LHCN-M2 (cell line): ENCODE measurements around the gene APBB1IP. TPM values are rescaled to one million over a fixed set of nuclear protein-coding genes. Genes with fewer than 3 reads are reported as not detected.
"Not testable (repeated sequence)": the region's sequence is repeated elsewhere in the genome, so short reads cannot be mapped to it uniquely, and the experiment has no call there.

Experiments
- DNase-seq: peaks from one replicate; pipeline ENCODE4 v3.0.0-alpha.2; 2012; ENCODE audit warnings: low read depth
- total RNA-seq: library from RNA; depleted of rRNA; stranded (reverse); fragments of >200 nt; gene quantifications from 2 replicates; pipeline ENCODE4 v1.2.3, GENCODE V29; 2014

APBB1IP gene
- total RNA-seq, 1 experiment from 2014 or later: not detected

DNA sequence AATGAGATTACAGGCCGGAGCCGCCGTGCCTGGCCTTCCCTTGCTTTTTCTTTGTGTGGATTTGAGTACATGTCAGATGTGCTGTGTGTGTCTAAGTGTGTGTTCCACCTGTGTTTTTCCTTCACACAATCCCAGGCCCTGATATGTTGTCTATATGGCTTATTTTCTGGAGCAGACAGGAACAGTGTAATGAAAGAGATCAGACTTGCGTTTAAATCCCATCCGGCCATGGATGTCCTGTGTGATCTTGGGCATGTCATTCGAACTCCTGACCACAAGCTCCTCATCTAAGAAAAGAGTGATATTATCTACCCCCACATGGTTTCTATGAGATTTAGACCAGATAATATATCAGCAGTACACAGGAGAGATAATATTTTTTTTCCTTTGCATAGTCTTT, 37.2 kb downstream of the APBB1IP start:
- DNase-seq: no peak

DNA sequence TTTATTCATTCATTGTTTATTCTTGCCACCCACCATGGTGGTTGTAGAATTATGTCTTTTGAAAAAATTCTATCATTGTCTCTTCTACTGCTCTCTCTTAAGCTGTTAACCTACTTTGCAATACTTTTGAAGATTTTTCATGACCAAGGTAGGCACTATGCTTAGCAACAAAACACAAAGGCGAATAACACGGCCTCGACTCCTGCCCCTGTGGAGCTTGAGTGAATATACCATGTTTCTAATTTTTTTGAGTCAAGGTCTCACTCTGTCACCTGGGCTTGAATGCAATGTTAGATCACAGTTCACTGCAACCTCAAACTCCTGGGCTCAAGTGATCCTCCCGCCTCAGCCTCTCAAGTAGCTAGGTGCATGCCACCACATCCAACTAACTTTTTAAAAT, 39.4 kb downstream of the APBB1IP start:
- DNase-seq: no peak

DNA sequence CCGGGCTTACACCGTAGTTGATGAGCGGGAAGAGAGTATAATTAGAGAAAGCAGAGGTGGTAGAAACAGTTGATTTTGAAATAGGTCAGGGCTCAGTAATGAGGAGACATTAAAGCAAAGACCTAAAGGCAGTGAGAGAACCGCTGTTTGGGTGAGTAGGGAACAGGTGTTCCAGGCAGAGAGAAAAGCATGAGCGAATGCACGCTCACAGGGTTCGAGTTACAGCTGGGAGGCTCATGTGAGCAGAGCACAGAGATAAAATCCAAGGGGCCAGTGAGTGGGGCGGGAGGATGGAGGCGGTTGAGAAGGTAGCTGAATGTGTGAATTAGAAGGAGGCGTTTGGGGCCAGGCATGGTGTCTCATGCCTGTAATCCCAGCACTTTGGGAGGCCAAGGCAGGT, 39.9 kb downstream of the APBB1IP start:
- DNase-seq: no peak

DNA sequence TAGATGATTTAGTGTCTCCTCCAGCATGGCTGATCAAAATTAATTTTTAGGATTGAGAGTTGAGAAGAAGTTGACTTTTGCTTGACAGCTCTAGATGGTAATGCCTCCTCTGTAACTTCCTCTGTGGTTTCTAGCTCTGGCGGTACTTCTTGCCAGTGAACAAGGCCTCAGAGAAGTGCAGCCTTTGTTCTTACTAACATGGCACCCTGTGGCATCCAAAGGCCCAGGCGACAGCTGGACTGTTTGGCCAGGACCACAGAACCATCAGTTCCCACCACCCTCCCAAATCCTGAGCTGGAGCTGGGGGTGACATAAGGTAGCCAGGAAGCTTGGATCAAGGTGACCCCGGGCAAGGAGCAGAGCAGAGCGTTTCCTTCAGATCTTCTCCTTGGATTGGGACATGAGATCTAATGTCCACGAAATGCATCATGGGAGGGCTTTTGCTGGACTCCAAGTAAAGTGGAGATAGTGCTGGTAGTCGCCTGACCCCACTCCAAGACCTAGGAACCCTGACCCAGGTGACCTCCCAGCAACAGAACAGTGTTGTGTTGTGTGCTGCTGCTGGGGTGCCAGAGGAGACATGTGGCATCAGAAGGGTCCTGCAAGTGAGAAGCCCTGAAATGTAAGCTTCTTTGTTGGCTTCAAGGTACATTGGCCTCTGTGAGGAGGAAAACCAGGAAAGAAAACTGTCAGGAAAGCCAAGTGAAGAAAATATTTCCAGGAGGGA, 41.8 kb downstream of the APBB1IP start:
- DNase-seq: no peak

DNA sequence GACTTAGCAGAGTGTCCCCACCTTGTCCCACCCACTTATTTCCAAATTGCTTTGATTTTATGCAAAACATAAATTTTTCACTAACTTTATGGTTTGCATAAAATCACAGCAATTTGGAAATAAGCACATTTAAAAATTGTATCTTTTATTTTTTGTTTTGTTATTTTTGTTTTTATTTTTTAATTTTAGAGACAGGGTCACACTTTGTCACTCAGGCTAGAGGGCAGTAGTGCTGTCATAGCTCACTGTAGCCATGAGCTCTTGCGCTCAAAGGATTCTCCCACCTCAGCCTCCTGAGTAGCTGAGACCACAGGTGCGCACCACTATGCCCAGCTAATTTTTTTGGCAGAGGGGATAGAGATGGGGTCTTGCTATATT, 43.2 kb downstream of the APBB1IP start:
- DNase-seq: no peak

DNA sequence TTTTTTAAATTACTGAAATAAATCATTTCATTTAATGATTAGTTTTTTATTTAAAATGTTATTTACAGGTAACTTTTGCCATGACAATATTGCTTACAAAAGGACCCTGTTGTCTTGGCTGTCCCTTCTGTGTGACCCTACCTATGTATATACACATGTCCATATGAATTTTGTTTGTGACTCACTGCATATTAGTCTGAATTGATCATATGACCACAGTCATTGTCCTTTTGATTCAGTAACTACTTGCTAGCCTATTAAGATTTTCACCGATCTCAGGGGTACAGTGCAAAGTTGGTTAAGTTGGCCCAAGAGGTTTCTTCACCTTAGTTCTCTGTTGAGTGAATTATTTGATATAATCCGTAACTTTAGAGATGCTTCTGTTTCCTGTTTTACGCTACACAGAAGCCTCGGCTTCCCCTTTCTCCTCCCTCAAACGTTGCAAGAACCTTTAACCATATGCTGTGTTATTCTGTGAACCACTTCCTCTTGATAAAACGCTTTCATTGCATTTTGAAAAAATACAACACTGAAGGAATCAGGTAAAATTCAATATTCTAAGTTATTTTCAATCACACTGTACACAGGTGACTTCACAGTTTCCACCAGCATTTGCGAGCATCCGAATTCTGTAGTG, 43.9 kb downstream of the APBB1IP start:
- no peak for DNase-seq

DNA sequence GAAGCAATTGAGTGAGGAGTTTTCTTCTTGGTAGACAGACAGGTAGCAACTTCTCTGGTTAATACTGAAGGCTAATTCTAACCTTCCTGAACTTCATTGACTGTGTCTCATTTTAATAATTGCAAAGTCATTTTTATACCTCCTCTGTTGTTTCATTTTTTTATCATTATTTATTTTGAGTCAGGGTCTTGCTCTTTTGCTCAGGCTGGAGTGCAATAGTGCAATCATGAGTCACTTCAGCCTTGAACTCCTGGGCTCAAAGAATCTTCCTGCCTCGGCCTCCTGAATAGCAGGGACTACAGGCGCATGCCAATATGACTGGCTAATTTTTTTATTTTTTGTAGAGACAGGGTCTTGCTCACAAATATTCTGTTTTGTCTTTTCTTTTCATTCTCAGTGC, 45.4 kb downstream of the APBB1IP start:
- DNase-seq: no peak

DNA sequence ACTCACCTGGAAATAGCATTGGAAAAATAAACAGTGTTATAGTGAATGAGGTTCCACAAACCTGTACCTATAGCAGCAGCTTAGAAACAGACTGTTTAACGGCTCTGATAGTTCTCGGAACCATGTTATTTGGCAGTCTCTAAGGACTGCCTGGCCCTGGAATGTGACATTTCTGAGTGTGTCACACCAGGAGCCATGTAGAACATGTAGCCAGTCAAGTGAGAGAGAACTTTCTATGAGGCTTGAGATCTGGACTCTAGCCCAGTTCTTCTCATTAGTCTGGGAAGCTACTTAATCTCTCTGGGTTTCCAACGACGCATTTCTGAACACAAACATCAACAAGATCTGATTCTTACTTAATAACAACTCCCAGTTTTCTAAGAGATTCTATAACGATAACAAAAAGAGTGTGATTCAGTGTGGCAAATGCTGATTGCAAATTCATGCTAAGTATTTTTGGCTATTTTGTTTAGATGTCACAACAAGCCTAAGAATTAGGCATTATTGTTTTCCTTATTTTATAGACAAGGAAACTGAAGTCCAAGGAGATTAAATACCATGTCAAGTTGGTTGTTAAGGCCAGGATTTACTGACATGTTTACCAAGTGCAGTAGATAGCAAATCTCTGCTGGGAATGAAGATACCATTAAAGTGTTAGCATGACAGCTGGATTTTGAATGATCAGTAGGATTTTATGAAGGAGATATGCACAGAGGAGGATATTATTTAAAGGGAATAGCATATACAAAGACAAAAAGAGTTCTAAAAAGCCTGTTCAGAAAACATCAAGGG, 47.2 kb downstream of the APBB1IP start:
- DNase-seq: no peak

DNA sequence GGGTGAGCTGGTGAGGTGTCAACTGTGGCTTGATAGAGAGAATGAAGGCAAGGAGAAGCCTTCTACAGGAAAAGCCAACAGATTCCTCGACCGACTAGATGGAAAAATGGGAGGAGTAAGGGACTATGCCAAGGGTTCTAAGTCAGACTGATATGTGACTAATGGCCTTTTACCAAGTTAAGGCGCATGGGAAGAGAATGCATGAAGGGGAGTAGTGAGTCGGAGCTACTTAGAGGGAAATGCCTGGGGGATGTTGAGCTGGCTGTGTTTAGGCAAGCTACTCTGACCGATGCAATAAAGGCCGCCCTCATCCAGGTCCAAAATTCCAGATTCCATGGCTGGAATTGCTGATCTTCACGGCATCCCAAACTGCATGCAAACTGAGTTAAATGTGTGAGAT, 48.2 kb downstream of the APBB1IP start:
- DNase-seq: no peak

DNA sequence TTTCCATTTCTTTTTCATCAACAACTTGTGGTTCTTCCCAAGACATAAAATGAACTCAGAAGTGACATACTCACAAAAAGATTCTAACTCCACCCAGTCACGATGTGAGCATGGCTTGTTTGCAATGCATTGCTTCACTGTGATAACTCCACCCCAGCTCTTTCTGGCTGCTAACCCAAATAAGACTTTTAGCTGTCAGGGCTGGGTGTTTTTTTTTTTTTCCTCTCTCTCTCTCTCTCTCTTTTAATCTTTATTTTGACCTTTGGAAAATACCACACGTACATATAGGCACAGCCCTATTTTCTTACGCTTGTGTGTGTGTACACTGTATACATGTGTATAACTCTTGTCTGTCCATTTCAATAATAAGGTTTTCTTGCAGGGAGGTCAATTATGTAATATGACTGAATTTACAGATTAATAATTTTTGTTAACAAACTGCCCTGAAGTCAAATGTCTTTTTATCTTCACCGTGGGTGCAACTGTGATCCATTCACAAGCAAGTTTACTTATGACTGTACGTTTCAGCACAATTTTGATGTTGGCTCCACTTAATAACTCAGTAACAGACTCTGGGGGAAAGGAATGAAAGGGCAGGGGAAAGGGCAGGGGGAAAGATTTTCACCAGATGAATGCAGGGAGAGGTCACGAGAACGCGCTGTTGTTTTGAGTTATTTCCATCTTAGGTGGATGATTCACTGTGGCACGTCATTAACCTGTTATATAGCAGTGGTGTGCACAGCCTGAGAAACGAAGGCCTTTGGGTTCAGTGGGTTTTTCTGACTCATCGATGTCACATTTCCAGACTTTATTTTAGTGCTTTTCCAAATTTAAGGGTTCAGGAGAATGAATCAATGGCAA, 49.1 kb downstream of the APBB1IP start:
- DNase-seq: no peak

DNA sequence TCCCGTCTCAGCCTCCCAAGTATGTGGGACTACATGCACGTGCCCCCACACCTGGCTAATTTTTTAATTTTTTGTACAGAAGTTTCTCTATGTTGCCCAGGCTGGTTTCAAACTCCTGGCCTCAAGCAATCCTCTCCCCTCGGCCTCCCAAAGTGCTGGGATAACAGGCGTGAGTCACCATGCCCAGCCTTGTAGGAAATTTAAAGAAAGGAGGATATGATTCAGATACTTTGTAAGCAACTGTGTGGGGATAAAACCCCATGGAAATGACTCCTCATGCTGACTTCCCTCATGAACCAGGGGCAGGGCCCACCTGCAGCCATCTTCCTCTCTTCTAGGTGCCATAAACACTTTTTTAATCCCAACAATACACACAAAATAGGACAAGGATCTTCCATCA, 50.2 kb downstream of the APBB1IP start:
- no peak for DNase-seq

DNA sequence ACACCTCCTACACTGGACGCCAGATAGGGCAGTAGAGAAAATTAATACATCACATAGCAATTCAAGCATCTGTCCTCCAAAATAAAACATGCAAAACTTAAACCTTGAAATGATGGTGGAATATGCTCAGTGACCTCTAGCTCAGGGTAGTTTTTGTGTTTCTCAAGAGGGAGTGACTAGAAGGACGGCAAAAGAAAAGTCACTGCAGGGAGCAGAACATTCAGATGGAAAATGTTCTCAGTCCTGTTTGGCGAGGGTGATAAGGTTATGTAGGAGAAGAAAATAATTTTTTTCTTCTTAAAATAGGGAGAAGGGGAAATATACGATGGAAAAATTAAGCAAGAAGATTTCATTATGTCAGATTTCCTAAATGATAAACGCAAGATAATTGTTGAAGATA, 50.9 kb downstream of the APBB1IP start:
- no peak for DNase-seq

DNA sequence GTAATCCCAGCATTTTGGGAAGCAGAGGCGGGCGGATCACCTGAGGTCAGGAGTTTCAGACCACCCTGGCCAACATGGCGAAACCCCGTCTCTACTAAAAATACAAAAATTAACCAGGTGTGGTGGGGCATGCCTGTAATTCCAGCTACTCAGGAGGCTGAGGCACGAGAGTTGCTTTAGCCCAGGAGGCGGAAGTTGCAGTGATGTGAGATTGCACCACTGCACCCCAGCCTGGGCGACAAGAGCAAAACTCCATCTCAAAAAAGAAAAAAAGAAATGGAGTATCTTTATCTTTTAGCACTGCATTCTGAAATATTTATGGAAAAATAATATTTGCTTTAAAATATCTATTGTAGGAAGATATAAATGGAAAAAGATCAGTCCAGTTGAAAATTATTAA, 52.2 kb downstream of the APBB1IP start:
- not testable (repeated sequence) for DNase-seq

DNA sequence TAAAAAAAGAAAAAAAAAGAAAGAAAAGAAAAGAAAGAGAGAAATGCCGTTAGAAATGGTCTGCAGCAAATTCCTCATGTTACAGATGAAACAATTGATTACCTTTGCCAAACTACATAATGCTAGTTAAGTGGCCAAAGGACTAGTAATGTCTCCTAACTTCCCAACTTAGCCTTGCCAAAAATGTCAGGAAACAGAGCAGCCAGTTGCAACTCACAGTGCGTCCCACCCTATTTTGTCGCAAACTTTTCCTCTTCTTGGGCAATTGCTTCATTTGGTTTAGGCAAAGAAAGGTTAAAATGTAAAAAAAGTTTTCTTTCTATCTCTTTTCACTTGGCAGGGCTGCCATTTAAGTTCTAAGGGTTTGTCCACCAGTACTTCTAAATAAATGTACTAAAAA, 53.1 kb downstream of the APBB1IP start:
- DNase-seq: no peak

DNA sequence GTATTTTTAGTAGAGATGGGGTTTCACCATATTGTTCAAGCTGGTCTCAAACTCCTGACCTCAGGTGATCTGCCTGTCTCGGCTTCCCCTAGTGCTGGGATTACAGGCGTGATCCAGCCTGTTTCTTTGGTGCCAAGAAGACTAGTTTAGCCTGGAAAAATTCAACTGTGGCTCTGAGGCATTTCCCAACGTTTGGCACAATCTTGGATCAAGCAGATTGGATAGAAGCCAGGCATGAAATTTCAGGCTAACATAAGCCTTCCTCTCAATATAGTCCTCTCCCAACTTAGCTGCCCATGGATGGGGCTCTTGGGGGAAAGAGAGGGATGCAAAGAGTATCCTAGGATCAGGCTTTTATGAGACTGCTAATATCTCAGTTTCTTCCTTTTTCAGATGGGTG, 53.8 kb downstream of the APBB1IP start:
- no peak for DNase-seq

DNA sequence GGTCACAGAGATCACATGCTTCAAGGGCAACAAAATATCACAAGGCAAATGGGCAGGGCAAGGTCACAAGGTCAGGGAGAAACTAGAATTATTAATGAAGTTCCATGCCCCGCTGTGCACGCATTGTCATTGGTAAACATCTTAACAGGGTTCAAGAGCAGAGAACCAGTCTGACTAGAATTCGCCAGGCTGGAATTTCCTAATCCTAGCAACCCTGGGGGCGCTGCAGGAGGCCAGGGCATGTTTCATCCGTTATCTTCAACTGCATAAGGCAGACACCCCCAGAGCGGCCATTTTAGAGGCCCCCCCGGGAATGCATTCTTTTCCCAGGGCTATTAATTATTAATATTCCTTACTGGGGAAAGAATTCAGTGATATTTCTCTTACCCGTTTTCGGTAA, 54.6 kb downstream of the APBB1IP start:
- not testable (repeated sequence) for DNase-seq

DNA sequence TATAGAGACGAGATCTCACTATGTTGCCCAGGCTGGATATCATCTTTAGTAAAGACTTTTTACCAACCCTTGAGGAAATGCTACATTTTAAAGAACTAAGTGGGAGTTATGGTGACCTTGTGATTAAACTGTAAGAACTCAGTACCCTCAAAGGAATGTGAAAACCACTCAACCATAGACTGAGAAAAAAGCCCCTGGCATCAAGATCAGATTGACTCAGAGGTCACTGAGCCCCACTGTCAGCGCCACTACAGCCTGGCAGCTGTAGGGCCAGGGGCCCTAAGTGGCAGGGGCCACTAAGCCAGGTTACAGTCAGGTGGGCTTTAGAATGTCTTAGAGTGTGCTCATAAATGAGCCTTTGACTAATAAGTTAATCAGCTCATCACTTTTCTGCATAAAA, 55.9 kb downstream of the APBB1IP start:
- DNase-seq: no peak

DNA sequence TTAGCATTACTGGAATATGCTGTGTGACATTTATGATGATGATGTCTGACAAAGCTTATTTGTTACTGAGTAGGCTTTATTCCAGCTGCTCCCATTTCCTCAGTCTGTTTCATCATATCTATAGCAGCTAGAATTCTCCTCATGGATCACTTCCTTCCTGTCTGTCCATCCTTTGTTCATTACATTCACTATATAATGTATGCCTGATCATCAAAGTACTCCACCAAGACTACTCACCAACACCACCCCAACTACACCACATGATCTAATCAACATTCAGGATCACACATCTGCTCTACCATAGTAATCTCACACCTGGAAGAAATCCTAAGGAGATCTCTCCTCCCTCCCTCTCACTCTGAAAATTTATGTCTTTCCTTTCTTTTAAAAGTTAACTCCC, 61.3 kb downstream of the APBB1IP start:
- DNase-seq: no peak

DNA sequence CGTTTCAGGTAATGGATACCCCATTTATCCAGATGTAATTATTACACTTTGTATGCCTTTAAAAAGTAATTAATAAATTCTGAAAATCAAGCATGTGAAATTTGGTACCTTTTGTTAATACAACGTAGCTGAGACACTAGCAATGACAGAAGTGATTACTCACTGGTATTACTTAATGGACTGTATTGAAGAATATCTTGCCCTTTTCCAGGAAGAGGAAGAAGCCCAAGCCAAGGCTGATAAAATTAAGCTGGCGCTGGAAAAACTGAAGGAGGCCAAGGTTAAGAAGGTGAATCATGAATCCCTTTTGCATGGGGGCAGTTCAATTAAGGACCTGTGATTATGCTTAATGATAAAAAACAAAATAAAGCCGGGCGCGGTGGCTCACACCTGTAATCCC, 64.8 kb downstream of the APBB1IP start:
- no peak for DNase-seq

DNA sequence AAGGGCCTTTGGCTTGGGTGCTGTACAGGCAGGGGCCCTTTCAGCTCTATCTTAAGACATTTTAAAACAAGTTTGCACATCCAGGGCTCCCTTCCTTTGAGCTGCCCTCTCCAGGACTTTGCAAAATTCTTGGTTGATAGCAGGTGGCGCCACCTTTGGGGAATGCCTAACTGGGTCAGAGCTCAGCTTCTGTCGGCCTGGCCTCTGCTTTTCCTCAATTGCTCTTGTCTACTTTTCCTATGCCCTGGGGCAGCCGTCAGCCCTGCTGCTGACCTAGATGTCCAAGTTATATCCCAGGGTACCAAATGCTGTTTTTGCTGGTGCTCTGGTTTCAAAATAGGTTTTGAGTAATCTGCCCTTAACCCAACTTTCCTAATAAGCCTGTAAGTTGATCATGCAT, 65.8 kb downstream of the APBB1IP start:
- no peak for DNase-seq

DNA sequence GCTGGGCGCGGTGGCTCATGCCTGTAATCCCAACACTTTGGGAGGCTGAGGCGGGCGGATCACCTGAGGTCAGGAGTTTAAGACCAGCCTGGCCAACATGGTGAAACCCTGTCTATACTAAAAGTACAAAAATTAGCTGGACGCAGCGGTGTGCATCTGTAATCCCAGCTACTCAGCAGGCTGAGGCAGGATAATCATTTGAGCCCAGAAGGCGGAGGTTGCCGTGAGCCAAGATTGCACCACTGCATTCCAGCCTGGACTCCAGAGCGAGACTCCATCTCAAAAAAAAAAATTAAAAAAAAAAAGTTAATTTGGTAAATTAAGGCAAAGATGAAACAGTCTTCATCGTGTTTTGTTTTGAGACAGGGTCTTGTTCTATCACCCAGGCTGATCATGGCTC, 66.3 kb downstream of the APBB1IP start:
- not testable (repeated sequence) for DNase-seq

DNA sequence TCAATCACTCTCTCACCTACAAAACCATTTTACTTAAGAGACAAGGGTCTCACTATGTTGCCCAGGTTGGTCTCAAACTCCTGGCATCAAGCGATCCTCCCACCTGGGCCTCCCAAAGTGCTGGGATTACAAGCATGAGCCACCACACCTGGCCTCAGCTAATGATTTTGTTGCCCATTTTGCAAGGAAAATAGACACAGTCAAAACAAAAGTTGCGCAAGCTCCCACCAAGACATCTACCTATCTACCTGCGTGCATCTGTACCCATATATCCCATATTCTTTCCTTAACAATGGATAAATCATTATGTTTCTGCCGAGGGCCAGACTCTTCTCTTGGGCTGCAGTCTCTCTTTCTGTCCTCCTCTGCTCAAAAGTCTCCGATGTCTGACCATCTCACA, 67.3 kb downstream of the APBB1IP start:
- DNase-seq: no peak
